HG02840 (cell line): Measurements from ENCODE around the gene GBA3.

Source experiments
- ATAC-seq: cut with Tn5 transposase; IDR thresholded peaks from one replicate; pipeline ENCODE4 v1.9.1; 2021; ENCODE audit warnings: mild to moderate bottlenecking, moderate library complexity, moderate number of reproducible peaks; ENCODE audit not compliant: unreplicated experiment, low FRiP score

GBA3 gene

DNA sequence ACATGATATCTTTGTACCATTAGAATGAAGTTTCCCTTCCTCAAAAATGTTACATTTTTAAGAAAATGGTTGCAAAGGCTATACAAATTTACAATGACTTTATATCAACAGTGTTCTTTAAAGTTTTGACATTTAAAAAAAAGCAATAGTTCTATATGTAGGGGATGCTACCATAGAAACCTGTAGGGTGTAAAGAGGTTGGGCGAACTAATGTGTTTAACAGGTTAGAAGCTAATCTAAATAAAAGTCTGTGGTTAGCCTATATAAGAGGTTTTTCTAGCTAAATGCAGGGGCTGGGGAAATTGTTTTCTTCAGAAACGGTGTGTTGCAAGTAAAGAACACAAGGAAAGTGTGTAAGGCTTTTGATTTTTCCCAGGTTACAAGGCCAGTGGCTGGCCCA, 73.3 kb downstream of the GBA3 start:
- no peak for ATAC-seq

GRCh38 chr4:22778547-22779163, 85.9 kb downstream of the GBA3 start:
- no peak for ATAC-seq

DNA sequence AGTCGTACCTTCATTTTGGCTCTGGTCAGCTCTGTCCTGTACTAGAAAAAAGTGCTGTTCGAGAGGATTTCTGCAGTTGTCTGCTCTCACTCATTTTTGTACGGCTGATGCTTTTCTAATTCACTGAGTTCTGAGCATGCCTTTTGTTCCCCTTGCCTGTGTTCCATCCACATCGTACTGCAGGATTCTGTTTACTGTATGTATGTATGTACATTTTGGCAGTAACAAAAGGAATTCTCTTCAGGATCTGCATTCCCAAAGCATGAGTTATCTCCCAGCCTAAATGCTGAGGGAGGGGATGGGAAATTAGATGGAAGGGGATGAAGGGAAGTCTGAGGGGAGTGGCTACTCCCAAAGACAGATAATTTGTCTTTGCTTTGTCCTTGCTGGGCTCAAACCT, 87.6 kb downstream of the GBA3 start:
- ATAC-seq: no peak

GRCh38 chr4:22780797-22781196, 88.1 kb downstream of the GBA3 start:
- no peak for ATAC-seq

DNA sequence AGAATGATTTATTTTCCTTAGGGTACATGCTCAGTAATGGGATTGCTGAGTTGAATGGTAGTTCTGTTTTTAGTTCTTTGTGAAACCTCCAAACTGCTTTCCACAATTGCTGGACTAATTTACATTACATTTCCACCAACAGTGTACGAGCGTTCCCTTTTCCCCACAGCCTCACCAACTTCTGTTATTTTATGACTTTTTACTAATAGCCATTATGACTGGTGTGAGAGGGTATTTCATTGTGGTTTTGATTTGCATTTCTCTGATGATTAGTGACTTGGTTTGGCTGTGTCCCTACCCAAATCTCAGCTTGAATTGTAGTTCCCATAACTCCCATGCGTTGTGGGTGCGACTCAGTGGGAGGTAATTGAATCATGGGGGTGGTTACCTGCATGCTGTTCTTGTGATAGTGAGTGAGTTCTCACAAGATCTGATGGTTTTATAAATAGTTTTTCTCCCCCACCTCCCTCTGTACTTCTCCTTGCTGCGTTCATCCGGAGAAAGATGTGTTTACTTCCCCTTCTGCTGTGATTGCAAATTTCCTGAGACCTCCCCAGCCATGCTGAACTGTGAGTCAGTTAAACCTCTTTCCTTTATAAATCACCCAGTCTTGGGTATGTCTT, 95.1 kb downstream of the GBA3 start:
- no peak for ATAC-seq

GRCh38 chr4:22790631-22791030, 97.9 kb downstream of the GBA3 start:
- ATAC-seq: no peak

DNA sequence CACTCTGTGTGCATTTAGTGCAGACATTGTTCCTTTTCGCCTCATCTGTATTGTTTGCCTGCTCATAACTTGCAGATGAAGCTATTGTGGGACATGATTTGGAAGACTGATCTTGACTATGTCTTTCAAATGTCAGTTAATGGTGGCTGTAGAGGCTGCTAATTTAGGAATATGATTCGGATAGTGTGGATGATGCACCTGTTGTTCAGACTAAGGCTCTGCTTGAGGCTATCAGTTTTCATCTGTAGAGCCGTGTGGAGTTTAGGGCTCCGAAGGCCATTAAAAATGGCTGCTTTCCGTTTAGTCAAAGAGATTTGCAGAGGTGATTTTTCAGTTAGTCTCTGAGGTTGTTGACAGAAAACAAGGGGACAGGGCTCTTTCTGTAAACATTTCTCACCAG, 102.0 kb downstream of the GBA3 start:
- no peak for ATAC-seq

GRCh38 chr4:22801391-22801790, 108.7 kb downstream of the GBA3 start:
- ATAC-seq: no peak

DNA sequence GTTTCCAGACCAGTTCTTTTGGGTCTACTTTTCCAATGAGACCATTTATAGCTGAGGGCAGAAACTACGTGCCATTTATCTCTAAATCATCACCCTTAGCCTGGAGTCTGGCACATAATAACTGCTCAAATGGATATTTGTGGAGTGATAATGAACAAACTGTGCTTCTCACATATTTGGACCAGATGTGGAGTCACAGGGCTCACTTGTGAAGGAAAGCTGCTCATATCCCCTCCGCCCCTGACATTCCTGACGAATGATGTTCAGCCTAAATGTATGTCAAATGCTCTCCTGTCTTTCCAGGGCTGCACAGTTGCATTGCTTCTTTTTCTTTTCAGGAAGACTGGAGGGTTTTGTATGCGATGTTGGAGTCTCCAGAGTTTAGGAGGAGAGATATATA, 110.1 kb downstream of the GBA3 start:
- no peak for ATAC-seq

GRCh38 chr4:22803512-22803911, 110.8 kb downstream of the GBA3 start:
- no peak for ATAC-seq

GRCh38 chr4:22814906-22815305, 122.2 kb downstream of the GBA3 start:
- ATAC-seq: no peak

- no peak for ATAC-seq
Observed at GRCh38 chr4:22824091-22824490, 131.4 kb downstream of the GBA3 start.

- no peak for ATAC-seq
Observed at GRCh38 chr4:22842360-22843018, 149.8 kb downstream of the GBA3 start.

DNA sequence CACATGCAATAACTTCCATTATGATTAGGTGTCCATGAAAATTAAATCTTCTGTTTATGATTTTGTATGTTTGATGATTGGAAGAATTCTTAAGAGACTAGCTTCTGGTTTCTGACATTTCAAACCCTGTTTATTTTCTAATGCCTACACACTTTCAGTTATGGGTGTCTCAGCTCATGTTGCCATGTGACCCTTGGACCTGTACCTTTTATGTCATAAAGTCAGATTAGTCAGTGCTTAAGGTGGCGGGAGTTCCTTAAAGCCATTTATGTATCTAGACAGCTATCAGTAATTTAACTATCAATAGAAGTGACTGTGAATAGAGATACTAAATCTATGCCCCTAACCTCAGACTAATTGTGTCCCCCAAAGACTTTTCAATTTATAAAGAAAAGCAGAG, 155.6 kb downstream of the GBA3 start:
- ATAC-seq: no peak

- no peak for ATAC-seq
Observed at GRCh38 chr4:22850055-22850454, 157.3 kb downstream of the GBA3 start.

- ATAC-seq: no peak
Observed at GRCh38 chr4:22850630-22851029, 157.9 kb downstream of the GBA3 start.

- no peak for ATAC-seq
Observed at GRCh38 chr4:22857411-22857810, 164.7 kb downstream of the GBA3 start.

GRCh38 chr4:22859318-22859717, 166.6 kb downstream of the GBA3 start:
- no peak for ATAC-seq
